CD8-positive, alpha-beta memory T cell (primary cell): Measurements from ENCODE around the gene KIZ. TPM values are rescaled to one million over a fixed set of nuclear protein-coding genes. Genes with fewer than 3 reads are reported as not detected.
A peak's percentile ranks its signal among the peaks of the same experiment; 100 is the strongest.

Experiments
- CTCF ChIA-PET: fragments of 350-600 bp; sonication (Branson Sonifier 250); formaldehyde crosslinking; loops from one replicate; lab custom pipeline; 2021; ENCODE audit warnings: antibody characterized with exemption; lab: Charles Lee
- POLR2A ChIA-PET: fragments of 350-600 bp; sonication (Branson Sonifier 250); formaldehyde crosslinking; loops from one replicate; lab custom pipeline; 2021; ENCODE audit warnings: antibody characterized with exemption; lab: Charles Lee
- DNase-seq, 5 donors: peaks; one replicate each; pipeline versions ENCODE4 v3.0.0 to v3.0.0-alpha.2; 2020 to 2022; ENCODE audit warnings: mixed read lengths in 1 of 5
- H3K27ac ChIP-seq: one replicate; pipeline ENCODE4 v1.7.0; 2013; ENCODE audit warnings: low read depth, mild to moderate bottlenecking, low read length, moderate library complexity
- H3K27me3 ChIP-seq: 2 replicates; pipeline ENCODE4 v1.7.0; 2013; ENCODE audit warnings: low read length, mild to moderate bottlenecking; ENCODE audit not compliant: insufficient read depth, poor library complexity, severe bottlenecking
- H3K36me3 ChIP-seq: 2 replicates; pipeline ENCODE4 v1.7.0; 2013; ENCODE audit warnings: mild to moderate bottlenecking, low read length, moderate library complexity; ENCODE audit not compliant: insufficient read depth
- H3K4me1 ChIP-seq: 2 replicates; pipeline ENCODE4 v1.7.0; 2013; ENCODE audit warnings: mild to moderate bottlenecking, low read length, moderate library complexity; ENCODE audit not compliant: insufficient read depth
- H3K4me3 ChIP-seq: 2 replicates; pipeline ENCODE4 v1.7.0; 2013; ENCODE audit warnings: mild to moderate bottlenecking, low read length
- H3K9me3 ChIP-seq: 2 replicates; pipeline ENCODE4 v1.7.0; 2013; ENCODE audit warnings: mild to moderate bottlenecking, low read length
- H3K27ac Mint-ChIP-seq, 8 donors: one replicate each; pipeline ENCODE4 v1.8.0; 2020 to 2021; ENCODE audit warnings: mixed read lengths in 8 of 8, mild to moderate bottlenecking in 6 of 8, inconsistent platforms in 3 of 8, moderate library complexity in 3 of 8
- H3K27me3 Mint-ChIP-seq, 2 donors: one replicate each; pipeline ENCODE4 v1.8.0; 2020 to 2021; ENCODE audit warnings: mixed read lengths in 2 of 2, mild to moderate bottlenecking in 1 of 2, moderate library complexity in 1 of 2
- H3K36me3 Mint-ChIP-seq, 3 donors: one replicate each; pipeline ENCODE4 v1.8.0; 2020 to 2021; ENCODE audit warnings: mixed read lengths in 3 of 3, inconsistent platforms in 1 of 3, mild to moderate bottlenecking in 1 of 3
- H3K4me1 Mint-ChIP-seq, 3 donors: one replicate each; pipeline ENCODE4 v1.8.0; 2020 to 2021; ENCODE audit warnings: mixed read lengths in 3 of 3, inconsistent platforms in 1 of 3, mild to moderate bottlenecking in 1 of 3
- H3K4me3 Mint-ChIP-seq, 7 donors: one replicate each; pipeline ENCODE4 v1.8.0; 2020 to 2021; ENCODE audit warnings: mixed read lengths in 7 of 7, mild to moderate bottlenecking in 6 of 7, moderate library complexity in 4 of 7, inconsistent platforms in 2 of 7
- H3K9me3 Mint-ChIP-seq, 5 donors: one replicate each; pipeline ENCODE4 v1.8.0; 2020 to 2022; ENCODE audit warnings: mixed read lengths in 5 of 5, mild to moderate bottlenecking in 3 of 5, moderate library complexity in 2 of 5, inconsistent platforms in 1 of 5
- polyA plus RNA-seq: library from polyadenylated mRNA; unstranded; fragments of 300-500 nt; fragmentation: Illumina TruSeq; gene quantifications from one replicate; pipeline ENCODE4 v1.2.3, GENCODE V29; 2021
- total RNA-seq, 2 experiments: library from RNA; stranded (reverse); gene quantifications; one replicate each; pipeline ENCODE4 v1.2.3, GENCODE V29; 2021

The KIZ gene
- total and polyA plus RNA-seq, 3 experiments from 2014 or later, result 9.7 to 20.5 (median 13.3) TPM

DNA sequence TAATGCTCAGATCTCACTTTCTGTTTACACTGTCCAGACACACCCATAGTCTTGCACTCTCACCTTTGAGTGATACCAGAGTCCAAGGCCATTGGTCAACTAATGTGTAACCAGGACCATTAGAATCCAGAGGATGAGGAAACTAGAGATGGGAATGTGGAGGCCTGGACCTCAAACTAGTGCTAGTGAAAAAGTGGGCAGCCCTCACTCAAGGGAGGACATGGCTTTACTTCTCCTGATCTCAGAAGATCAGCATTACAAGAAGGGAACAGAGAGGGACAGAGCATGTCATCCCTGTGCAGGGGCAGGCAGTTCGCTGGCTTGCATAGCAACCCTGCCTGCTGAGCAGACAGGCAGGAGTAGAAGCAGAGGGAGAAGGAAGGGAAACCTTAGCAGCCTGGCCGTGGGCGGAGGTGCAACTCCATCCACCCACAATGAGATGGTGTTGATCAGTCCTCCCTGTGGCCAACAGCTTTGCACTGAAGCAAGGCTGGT is 154.7 kb downstream of the KIZ start:
- no peak overlapping the region for H3K4me3 ChIP-seq
- H3K4me3 Mint-ChIP-seq, result no peak overlapping the region
- peaks cover 0 to 3% (median 0%) of the 10 kb centered on the region in 3 donors for H3K36me3 Mint-ChIP-seq
- CTCF ChIA-PET, result no interaction called here
- no peaks in the 10 kb centered on the region for H3K36me3 ChIP-seq
- peaks cover 11 to 22% of the 10 kb centered on the region in 2 donors for H3K27me3 Mint-ChIP-seq
- no peak overlapping the region for H3K27ac ChIP-seq
- peaks cover 0 to 12% (median 0%) of the 10 kb centered on the region in 5 donors for H3K9me3 Mint-ChIP-seq
- H3K27ac Mint-ChIP-seq, result peak overlapping the region in 1 of 8 donors; percentile 22
- POLR2A ChIA-PET, result no interaction called here
- peaks cover under 1% of the 10 kb centered on the region for H3K9me3 ChIP-seq
- peaks cover 1% of the 10 kb centered on the region for H3K27me3 ChIP-seq
- no peaks in the 10 kb centered on the region for H3K4me1 ChIP-seq
- H3K4me1 Mint-ChIP-seq, result peaks cover 0 to 3% (median 0%) of the 10 kb centered on the region in 3 donors
- DNase-seq, result no peak

DNA sequence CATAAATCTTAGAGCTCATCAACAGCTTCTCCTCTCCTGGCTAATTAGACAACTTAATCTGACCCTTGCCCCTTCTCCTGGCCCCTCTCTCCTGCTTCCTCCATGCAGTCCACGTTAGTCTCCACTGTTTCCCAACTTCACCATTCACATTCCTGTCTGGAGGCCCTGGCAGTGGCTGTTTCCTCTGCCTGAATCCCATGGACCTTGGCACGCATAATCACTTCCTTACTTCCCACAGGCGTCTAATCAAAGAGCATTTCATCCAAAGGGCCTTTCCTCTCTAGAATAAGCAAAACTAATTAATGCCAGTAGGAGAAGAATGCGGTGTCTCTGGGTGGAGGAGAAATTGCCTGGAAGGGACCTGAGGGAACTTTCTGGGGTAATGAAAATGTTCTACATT is 160.9 kb downstream of the KIZ start:
- Histone ChIP-seq H3K4me1 (no peaks in the 10 kb centered on the region), H3K9me3 (peaks cover 7% of the 10 kb centered on the region), H3K27ac (no peak overlapping the region), H3K4me3 (no peak overlapping the region), H3K36me3 (no peaks in the 10 kb centered on the region), H3K27me3 (peaks cover 11% of the 10 kb centered on the region)
- Mint-ChIP-seq H3K4me3 (no peak overlapping the region), H3K9me3 (peaks cover 0 to 18% (median 0%) of the 10 kb centered on the region in 5 donors), H3K27ac (no peak overlapping the region), H3K36me3 (peaks cover 0 to 12% (median 0%) of the 10 kb centered on the region in 3 donors), H3K27me3 (peaks cover 23 to 56% of the 10 kb centered on the region in 2 donors), H3K4me1 (no peaks in the 10 kb centered on the region)
- CTCF ChIA-PET, result no interaction called here
- DNase-seq, result no peak
- POLR2A ChIA-PET, result no interaction called here

DNA sequence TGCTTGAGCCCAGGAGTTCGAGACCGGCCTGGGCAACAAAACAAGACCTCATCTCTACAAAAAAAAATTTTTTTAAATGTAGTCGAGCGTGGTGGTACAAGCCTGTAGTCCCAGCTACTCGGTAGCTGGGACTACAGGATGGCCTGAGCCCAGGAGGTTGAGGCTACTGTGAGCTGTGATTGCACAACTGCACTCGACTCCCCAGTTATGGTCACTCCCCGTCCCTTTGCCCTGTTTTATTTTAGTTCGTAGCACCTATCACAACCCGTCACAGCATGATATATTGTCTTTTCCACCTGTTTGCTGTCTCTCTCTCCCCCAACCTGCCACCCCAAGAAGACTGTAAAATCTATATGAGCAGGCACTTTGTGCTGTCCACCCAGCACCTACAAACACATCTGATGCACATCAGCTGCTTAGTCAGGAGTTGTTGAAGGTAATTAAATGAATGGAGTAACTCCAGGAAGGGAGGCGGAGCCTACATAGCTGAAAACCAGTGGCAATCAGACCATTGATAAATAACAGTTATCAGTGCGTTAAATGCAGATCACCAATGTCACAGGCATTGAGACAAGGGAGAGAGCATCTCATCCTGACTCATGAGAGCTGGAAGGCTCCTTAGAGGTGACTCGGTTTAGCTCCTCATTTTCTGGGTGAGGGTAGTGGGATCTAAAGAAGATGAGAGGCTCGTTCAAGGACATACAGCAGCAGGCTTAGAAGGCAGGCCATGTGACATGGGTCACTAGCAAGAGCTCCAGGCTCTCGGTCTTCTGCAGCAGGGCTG is 162.9 kb downstream of the KIZ start:
- H3K9me3 Mint-ChIP-seq, result peaks cover 0 to 11% (median 0%) of the 10 kb centered on the region in 5 donors
- H3K27ac Mint-ChIP-seq, result peak overlapping the region in 1 of 8 donors; percentile 1
- H3K4me3 Mint-ChIP-seq, result no peak overlapping the region
- peaks cover 7% of the 10 kb centered on the region for H3K9me3 ChIP-seq
- no peaks in the 10 kb centered on the region for H3K36me3 ChIP-seq
- no peaks in the 10 kb centered on the region for H3K4me1 ChIP-seq
- H3K27me3 ChIP-seq, result peaks cover 11% of the 10 kb centered on the region
- DNase-seq, result no peak
- no peak overlapping the region for H3K4me3 ChIP-seq
- H3K4me1 Mint-ChIP-seq, result no peaks in the 10 kb centered on the region
- POLR2A ChIA-PET, result no interaction called here
- H3K27ac ChIP-seq, result no peak overlapping the region
- H3K27me3 Mint-ChIP-seq, result peaks cover 22 to 61% of the 10 kb centered on the region in 2 donors
- H3K36me3 Mint-ChIP-seq, result peaks cover 0 to 12% (median 0%) of the 10 kb centered on the region in 3 donors
- CTCF ChIA-PET, result interaction anchor here (1.4 kb wide), 1 partner anchor 216 kb away, joined by 3 read pairs; no protein-coding TSS in a partner anchor

DNA sequence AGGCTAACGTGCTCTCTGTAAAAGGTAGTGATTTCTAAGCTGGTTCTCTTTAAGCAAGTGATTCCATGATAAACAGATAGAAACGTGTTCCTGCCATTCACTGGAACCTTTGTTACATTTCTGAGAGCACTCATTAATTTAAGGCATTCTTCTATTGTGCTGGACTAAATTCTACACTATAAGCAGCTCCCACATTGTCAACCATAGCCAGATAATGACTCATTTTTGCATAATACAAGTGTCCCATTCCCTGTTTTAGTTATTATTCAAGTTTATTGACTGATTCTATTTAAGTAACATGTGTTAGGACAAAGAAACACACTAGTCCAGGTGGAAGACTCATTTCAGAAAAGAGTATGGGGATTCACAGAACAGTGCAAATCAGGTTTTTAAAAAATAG is 163.8 kb downstream of the KIZ start:
- DNase-seq, result no peak
- H3K36me3 Mint-ChIP-seq, result peaks cover 0 to 12% (median 0%) of the 10 kb centered on the region in 3 donors
- Histone ChIP-seq H3K4me3 (no peak overlapping the region), H3K27ac (no peak overlapping the region), H3K9me3 (peaks cover 7% of the 10 kb centered on the region), H3K4me1 (no peaks in the 10 kb centered on the region), H3K27me3 (peaks cover 11% of the 10 kb centered on the region), H3K36me3 (no peaks in the 10 kb centered on the region)
- peaks cover 0 to 9% (median 0%) of the 10 kb centered on the region in 5 donors for H3K9me3 Mint-ChIP-seq
- ChIA-PET CTCF (no interaction called here), POLR2A (no interaction called here)
- no peak overlapping the region for H3K4me3 Mint-ChIP-seq
- peaks cover 17 to 59% of the 10 kb centered on the region in 2 donors for H3K27me3 Mint-ChIP-seq
- no peak overlapping the region for H3K27ac Mint-ChIP-seq
- no peaks in the 10 kb centered on the region for H3K4me1 Mint-ChIP-seq

DNA sequence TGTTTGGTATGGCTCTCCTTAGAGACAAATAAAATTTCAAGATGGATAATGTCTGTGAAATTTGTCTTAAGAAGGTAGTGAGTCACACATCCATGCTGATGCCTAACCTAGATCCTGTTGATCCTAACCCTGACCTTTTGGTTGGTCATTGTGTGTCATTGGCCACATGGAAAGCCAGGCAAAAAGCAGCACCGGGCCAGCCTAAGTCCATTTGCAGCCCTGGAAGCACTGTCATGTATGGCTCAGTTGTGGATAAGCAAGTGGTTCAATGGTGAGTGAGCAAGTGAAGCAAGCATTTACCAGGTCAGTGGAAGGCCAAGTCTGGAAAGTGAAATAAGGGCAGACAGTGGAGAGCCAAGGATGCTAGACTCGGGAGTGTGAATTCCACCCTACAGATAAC is 165.1 kb downstream of the KIZ start:
- Histone ChIP-seq H3K4me1 (no peaks in the 10 kb centered on the region), H3K27ac (no peak overlapping the region), H3K27me3 (peaks cover 6% of the 10 kb centered on the region), H3K36me3 (no peaks in the 10 kb centered on the region), H3K9me3 (peaks cover 2% of the 10 kb centered on the region), H3K4me3 (no peak overlapping the region)
- Mint-ChIP-seq H3K4me3 (no peak overlapping the region), H3K27ac (no peak overlapping the region), H3K36me3 (peaks cover 0 to 4% (median 0%) of the 10 kb centered on the region in 3 donors), H3K4me1 (no peaks in the 10 kb centered on the region), H3K9me3 (peaks cover 0 to 3% (median 0%) of the 10 kb centered on the region in 5 donors), H3K27me3 (peaks cover 14 to 55% of the 10 kb centered on the region in 2 donors)
- DNase-seq, result no peak
- POLR2A ChIA-PET, result no interaction called here
- CTCF ChIA-PET, result no interaction called here

DNA sequence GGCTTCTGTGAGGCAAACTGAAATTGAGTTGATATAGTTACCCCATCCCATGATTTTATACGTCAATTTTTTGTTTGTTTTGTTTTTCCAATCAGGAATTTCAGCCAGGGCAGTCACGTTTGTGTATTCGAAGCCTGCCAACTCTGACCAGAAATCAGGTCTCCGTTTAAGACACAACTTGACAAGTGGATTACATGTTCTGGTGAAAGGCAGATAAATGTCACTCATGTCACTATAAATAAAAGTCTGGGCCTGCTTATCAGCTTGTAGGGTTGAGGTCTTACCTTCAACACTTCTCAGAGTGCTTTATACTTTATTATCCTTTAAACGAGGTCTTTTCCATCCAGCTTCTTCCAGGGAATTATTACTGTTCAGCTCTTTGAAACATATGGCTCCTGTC is 168.9 kb downstream of the KIZ start:
- no peaks in the 10 kb centered on the region for H3K4me1 ChIP-seq
- CTCF ChIA-PET, result no interaction called here
- H3K36me3 ChIP-seq, result no peaks in the 10 kb centered on the region
- no peak overlapping the region for H3K27ac ChIP-seq
- no peaks in the 10 kb centered on the region for H3K27me3 ChIP-seq
- no peaks in the 10 kb centered on the region for H3K4me1 Mint-ChIP-seq
- no peak for DNase-seq
- no peak overlapping the region for H3K27ac Mint-ChIP-seq
- H3K27me3 Mint-ChIP-seq, result peaks cover 3 to 42% of the 10 kb centered on the region in 2 donors
- peaks cover 0 to 4% (median 0%) of the 10 kb centered on the region in 3 donors for H3K36me3 Mint-ChIP-seq
- POLR2A ChIA-PET, result no interaction called here
- H3K9me3 ChIP-seq, result no peaks in the 10 kb centered on the region
- H3K4me3 ChIP-seq, result no peak overlapping the region
- H3K9me3 Mint-ChIP-seq, result no peaks in the 10 kb centered on the region
- no peak overlapping the region for H3K4me3 Mint-ChIP-seq

Other genes starting within 250 kb of the KIZ start
- not detected for gene LINC00237, start 19.7 kb upstream of the KIZ start, total RNA-seq
- gene LINC00237, start 19.7 kb upstream of the KIZ start, polyA plus RNA-seq, result not detected
- 10 to 100 TPM; 93.6 to 95.1 TPM for gene XRN2, start 177.2 kb downstream of the KIZ start, total RNA-seq
- 68.7 TPM for gene XRN2, start 177.2 kb downstream of the KIZ start, polyA plus RNA-seq